Activated CD8-positive, alpha-beta memory T cell treated with anti-CD3 and anti-CD28 coated beads, Interleukin-2, amount 50 U/mL, for 48 hours (primary cell): ENCODE data around the gene HOXA5.

Source experiments
- DNase-seq: peaks from one replicate; pipeline ENCODE4 v3.0.0-alpha.2; 2020

The HOXA5 gene

DNA sequence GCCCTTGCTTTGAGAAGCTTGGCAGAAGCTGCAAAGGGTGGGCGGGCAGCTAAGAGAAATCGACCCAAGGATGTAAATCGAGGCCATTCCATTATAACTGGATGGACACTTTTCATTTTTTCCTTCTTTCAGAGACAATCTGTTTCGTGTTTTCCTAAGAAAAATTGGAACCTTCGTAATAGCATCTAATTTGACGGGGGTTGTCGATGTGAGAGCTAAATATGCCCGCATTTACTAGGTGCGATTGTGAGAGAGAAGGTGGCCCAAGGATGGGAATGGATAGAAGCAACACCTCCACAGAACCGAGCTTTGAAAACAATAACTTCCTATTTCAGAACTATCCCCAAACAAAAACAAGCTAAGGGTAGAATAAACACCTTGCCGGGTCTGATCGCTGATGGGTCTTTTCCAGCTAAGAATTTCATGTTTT is 12.1 kb downstream of the HOXA5 start:
- DNase-seq, result no peak

DNA sequence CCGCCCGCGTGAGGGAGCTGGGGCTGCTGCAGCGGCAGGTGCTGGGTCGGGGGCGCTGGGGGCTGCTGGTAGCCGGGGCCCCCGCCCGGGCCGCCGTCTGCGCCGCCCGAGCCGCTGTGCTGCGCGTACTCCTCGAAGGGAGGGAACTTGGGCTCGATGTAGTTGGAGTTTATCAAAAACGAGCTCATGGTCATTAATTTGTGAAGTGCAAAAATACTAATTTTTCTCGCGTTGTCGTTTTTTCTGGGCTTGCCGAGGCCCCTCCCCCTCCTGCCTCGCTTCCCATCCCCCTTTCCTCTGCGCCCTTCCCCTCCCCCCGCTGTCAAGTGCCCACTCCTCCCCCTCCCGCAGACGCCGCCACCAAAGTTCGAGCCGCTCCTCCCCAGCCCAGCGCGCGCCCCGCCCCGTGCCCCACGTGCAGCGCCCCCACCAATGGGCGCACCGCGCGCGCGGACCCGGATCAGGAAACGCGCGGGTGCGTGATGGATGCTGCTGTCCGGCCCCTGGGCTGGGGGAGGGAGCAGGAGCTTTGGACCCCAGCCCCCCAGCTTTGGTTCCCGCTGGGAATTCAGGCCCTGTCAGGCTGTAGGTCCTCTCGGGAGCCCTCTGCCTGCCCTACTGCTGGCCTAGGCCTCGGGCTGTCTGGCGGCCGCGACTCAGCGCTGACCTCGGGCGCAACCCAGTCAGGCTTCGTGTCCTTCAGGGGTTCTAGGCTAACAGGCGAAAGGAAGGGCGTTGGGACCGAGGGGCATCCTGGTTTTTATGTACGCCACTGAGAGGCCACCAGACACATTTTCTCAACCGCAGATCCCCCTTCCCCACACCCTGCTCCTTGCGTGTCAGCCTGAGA is 12.7 kb downstream of the HOXA5 start, which contains the start of gene HOXA4:
HOXA4 (minus strand) TSS at position 218 of the 850 bp plus-strand sequence; CDS start at position 194, 24 bp downstream.
- peak; percentile 76 for DNase-seq

DNA sequence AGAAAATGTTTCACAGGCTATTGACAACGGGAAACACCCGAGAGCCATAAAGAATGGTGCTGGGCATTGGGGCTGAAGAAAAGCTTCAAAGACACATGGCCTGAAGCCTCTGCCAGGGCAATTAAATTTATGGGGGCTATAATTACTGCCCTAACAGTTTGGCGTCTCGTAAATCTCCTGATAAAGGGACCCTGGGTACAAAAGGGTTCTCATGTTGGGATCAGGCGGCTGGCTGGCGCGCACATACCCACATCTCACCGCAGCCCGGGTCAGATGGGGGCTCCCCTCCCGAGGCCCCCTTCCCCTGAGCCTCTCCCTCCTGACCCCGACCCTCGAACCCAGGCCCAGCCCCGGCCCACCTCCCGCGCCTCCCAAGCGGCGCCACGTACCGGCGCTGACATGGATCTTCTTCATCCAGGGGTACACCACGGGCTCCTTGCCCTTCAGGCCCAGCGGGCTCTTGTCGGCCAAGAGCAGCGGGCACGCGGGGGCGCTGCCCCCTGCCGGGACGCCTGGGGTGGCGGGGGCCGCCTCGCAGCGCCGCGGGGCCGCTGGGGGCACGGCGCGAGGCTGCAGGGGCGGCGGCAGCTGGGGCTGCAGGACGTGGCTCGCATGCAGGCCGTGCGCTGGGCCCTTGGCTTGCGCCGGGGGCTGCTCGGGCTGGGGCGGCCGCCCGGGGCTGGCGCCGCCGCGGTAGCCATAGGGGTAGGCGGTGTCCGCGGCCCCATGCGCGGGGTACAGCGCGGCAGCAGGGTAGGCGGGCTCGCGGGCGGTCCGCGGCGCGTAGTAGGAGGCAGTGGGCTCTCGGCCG is 13.5 kb downstream of the HOXA5 start:
- DNase-seq, result no peak

DNA sequence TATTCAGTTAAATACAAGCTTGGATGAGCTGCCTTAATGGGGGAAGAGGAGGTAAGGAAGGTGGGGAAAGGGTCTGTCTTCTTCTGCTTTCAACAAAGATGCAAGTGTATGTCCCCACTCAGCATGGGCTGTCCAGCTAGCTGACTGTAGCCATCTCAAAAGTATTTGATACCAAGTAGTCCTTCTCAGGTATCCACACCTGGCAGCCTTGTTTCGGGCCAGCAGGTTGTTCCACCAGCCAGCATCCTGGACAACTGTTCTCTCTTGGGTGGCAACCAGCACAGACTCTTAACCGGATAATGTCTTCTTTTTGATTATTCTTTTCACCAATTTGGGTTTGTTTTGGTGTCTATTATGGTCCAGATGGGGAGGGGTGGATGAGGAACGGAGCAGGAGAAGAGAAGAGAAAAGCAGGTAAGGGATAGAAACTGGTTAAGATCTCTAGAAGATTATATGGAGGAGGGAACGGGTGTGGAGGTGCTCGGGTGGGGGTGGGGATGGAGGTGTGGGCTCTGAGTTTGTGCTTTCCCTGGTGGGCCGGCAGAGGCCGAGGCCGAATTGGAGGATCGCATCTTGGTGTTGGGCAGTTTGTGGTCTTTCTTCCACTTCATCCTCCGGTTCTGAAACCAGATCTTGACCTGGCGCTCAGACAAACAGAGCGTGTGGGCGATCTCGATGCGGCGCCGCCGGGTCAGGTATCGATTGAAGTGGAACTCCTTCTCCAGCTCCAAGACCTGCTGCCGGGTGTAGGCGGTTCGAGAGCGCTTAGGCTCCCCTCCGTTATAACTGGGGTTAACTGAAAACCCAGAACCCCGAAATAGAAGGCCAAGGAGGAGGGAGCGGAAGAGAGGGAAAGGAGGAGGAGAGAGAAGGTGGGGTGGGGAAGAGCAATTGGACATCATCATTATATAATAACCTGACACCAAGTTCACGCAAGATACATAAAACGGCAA is 14.4 kb downstream of the HOXA5 start:
- no peak for DNase-seq

DNA sequence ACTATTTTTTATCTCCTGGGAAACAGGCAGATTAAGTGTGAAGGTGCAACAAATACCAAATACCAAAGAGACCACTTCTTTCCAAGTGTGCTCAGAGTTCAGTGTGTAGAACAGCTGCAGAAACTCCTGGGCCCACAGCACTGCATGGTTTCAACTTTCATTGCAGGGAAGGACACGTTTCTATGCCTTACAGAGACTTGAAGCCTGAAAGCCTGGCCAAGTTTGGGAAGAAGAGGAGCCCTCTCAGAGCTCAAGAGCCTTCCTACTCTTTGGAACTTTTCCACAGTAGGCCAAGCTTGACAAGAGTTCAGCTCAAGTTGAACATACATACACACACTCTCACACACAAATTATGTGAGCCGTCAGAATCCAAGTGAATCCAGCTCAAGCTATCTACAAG is 15.4 kb downstream of the HOXA5 start:
- no peak for DNase-seq

GRCh38 chr7:27126596-27127327 is 16.7 kb downstream of the HOXA5 start:
- DNase-seq, result no peak

GRCh38 chr7:27125986-27126394 is 17.5 kb downstream of the HOXA5 start:
- DNase-seq, result no peak

DNA sequence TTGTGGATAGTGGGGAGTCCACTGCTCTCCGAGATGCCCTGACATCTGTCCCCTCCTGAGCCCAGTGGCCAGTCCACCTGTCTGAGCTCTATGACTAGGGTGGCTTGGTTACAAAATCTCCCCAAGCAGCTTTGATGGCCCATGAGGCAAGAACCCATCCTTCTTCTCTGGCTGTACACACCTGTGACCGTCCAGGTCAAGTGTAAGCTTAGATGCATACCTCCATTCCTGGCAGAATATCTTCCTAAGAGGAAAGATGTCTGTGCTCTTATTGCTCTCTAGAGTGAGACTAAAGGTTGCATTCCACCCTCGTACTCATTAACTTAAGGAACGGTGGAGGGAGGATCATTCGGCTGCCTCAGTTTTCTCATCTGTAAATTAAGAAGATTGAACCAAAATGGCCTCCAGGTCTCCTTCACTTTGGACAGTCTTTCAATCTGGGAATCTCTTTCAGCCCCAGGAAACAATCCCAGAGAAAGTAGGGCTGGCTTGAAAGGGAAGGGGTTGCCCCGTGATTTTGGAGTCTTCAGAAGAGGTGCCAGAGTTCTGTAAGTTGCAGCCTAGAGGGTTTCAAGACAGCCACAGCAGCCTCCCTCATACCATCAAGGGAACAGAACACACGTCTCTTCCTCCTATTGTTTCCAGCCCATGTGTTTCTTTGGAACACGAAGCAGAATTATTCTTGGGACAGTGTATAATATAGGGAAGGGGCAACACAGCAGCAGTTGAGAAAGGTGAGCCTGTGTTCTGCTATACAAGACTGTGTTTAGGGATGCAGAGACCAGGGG is 18.4 kb downstream of the HOXA5 start:
- no peak for DNase-seq

GRCh38 chr7:27124096-27124901 is 19.2 kb downstream of the HOXA5 start:
- DNase-seq, result no peak

DNA sequence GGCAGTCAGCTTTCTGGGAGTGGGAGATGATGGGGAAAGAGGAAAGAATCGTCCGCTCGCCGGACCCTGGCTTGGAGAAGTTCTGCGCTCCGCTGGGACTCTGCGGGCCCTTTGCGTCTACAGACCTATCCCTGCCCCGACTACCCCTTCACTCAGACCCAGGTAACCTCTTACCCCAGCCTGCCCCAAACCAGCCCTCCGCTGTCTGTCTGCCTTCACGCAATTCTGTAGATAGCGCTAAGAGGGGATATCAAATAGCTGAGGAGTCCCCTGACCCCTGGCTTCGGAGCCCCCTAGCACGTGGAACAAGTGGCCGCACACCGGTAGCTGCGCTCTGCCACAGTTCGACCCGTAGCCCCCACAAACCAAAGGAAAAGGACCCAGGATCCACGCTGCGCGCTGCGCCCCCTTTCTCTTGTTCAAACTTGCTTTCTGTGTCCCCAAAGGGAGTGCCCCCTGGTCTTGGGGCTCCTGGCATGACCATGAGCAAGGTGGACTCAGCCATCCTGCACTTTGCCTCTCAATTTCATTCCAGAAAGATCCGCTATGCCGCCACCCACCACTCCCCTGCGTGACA is 19.9 kb downstream of the HOXA5 start:
- no peak for DNase-seq

GRCh38 chr7:27123007-27123476 is 20.4 kb downstream of the HOXA5 start:
- no peak for DNase-seq

DNA sequence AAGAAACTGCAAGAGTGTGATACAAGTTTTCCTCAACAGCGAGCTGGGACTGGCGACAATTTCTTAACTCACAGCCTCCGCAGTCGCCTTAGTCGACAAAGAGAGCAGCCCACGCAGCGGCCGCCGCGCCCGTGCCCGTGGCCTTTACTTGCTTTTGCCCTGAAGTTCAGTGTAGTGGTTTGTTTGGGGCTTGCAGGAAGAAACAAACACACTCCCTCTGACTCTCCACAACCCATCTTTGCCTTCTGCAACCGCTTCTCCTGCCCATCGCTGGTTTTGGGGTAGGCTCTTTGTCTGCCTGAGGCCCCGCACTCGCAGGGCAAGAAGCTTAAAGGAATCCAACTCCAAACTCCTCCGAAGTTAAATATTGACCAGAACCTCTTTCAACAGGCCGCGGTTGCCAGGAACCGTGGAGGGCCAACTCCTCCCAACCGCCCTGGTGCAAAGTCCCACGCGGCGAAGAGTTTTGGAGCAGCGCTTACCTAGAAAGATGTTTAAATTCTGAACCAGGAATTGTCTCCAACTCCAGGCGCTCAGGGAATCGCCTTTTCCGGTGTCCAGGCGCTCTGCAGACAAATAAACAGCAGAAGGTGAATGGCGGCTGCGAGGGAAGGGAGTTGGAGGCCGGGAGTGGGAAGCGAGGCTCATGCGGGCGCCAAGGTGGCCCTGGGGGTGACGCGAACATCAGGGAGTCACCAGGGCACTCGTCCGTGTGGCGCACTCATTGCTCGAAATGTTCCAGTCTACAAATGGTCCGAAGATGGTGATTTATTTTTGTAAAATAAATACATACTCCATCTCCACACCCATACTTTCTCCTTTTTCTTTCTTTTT is 21.2 kb downstream of the HOXA5 start:
- DNase-seq, result no peak

- no peak for DNase-seq
Measured at GRCh38 chr7:27121684-27122076, 21.8 kb downstream of the HOXA5 start.

GRCh38 chr7:27119412-27119911 is 24.0 kb downstream of the HOXA5 start:
- DNase-seq, result no peak

DNA sequence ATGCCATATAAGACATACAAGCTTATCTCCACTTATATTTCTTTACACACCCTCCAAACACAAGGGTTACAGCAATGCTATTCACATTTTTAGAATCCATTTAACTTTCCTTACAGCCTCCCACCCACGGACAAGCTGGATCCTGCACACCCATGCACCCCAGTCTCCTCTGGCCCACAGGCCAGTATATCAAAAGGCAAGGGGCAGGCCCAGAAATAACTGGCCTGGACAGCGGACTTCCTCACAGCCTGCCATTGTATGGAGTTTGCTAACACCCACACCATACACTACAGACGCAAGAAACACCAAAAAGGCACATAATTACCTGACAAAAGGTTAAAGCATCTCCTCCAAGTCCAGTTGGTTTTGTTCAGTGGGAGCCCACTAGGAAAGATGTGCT is 24.9 kb downstream of the HOXA5 start:
- no peak for DNase-seq

GRCh38 chr7:27117887-27118491 is 25.5 kb downstream of the HOXA5 start:
- no peak for DNase-seq

DNA sequence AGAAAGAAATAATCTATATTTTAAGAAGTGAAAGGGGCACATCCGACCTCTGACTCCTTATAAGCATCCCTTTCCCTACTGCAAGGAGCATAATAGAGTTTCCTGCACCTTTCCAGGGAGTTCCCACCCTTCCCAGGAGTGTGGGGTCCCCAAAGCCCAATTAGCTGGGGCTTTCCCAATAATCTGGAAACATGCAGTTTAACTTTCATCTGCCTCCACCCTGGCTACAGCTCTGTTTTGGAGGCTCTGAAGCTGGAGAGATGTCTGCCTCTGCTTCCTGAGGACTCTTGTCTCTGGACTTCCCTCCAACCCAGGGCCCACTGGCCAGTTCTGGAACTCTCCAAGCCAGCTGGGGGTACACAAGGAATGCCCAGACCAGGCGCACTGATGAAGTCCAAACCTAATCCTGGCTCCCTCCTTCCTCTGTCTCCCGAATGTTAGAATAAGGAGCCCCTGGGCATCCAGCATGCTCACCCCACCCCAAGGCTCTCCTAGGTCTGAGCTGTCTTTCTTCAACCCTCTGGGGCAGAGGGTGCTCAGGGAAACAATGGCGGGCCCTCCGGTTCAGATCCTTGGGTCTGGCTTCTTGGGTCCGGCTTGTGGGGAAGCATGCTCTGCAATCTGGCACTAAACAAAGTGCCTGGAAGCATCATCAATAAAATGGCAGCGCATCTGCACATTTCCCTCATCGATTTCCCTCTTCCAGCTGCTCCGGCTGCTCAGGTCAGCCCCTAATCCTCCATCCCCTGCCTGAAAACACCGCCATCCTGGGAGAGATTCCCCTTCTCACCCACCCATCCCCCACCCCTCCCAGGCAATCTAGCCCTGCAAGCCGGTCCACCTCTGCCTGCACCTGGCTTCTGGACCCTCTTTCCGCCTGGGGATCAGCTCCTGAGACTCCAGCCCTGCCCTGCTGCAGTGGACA is 26.3 kb downstream of the HOXA5 start:
- DNase-seq, result peak; percentile 36
